Osteoblast (primary cell): ENCODE measurements around the gene ASTE1. TPM values are rescaled to one million over a fixed set of nuclear protein-coding genes. Genes with fewer than 3 reads are reported as not detected.

Source experiments
- DNase-seq: peaks from one replicate; pipeline ENCODE4 v3.0.0; 2011; ENCODE audit warnings: low spot score, mixed read lengths; ENCODE audit not compliant: insufficient read length; ENCODE audit errors: missing footprints
- H2AFZ ChIP-seq: 2 replicates; pipeline ENCODE4 v1.6.0; 2011; ENCODE audit warnings: mild to moderate bottlenecking, low read length
- H3K27ac ChIP-seq: 2 replicates; pipeline ENCODE4 v1.5.1; 2011; ENCODE audit warnings: mild to moderate bottlenecking, low read depth, low read length, moderate library complexity
- H3K27me3 ChIP-seq: 2 replicates; pipeline ENCODE4 v1.6.0; 2012; ENCODE audit warnings: mild to moderate bottlenecking, control low read depth, inconsistent platforms, low read length, moderate library complexity; ENCODE audit not compliant: insufficient read depth
- H3K36me3 ChIP-seq: 2 replicates; pipeline ENCODE4 v1.5.1; 2011; ENCODE audit warnings: mild to moderate bottlenecking, low read length, control low read depth, moderate library complexity; ENCODE audit not compliant: insufficient read depth
- H3K4me1 ChIP-seq: 2 replicates; pipeline ENCODE4 v1.5.1; 2011; ENCODE audit warnings: mild to moderate bottlenecking, low read length, control low read depth, moderate library complexity; ENCODE audit not compliant: insufficient read depth
- H3K4me2 ChIP-seq: 2 replicates; pipeline ENCODE4 v1.6.0; 2011; ENCODE audit warnings: mild to moderate bottlenecking, low read length; ENCODE audit not compliant: insufficient read depth
- H3K4me3 ChIP-seq: fragments of 200-600 bp; sonication (generic); 3 replicates; pipeline ENCODE4 v1.5.1; 2012; ENCODE audit warnings: mild to moderate bottlenecking, low read length, inconsistent platforms; ENCODE audit not compliant: insufficient read depth
- H3K79me2 ChIP-seq: 2 replicates; pipeline ENCODE4 v1.6.0; 2012; ENCODE audit warnings: mild to moderate bottlenecking, low read length, control low read depth, inconsistent platforms; ENCODE audit not compliant: insufficient read depth
- H3K9me3 ChIP-seq: 2 replicates; pipeline ENCODE4 v1.5.1; 2011; ENCODE audit warnings: low read depth, low read length, control low read depth
- H4K20me1 ChIP-seq: 2 replicates; pipeline ENCODE4 v1.6.0; 2012; ENCODE audit warnings: mild to moderate bottlenecking, low read length, control low read depth; ENCODE audit not compliant: insufficient read depth
- total RNA-seq: library from RNA; depleted of rRNA; stranded (reverse); fragments of >200 nt; gene quantifications from 2 replicates; pipeline ENCODE4 v1.2.3, GENCODE V29; 2012
- TF ChIP-seq, protein P1 (sequence below): IDR thresholded peaks from 2 replicates; pipeline ENCODE4 v1.5.1; 2011; ENCODE audit warnings: mild to moderate bottlenecking, low read depth, low read length, moderate library complexity; ENCODE audit errors: extremely low read depth

ASTE1 gene
- total RNA-seq, 1 donor, result 9.8 TPM

DNA sequence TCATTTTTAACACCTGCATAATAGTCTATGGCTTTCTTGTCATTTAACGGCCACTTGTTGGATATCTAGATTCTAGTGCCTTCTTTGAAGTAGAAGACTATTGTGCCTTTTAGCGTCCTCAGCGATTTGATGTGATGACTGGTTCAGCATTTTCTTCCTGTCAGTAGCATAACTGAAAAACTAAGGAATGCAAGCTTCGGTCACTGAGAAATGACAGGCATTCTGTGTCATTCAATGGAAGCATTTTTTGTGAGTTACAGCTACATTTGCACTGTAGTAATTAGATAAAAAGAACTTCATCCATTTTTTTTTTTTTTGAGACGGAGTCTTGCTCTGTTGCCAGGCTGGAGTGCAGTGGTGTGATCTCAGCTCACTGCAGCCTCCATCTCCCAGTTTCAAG is 10.4 kb upstream of the ASTE1 start:
- Histone ChIP-seq H3K4me3 (no peak overlapping the region), H3K36me3 (no peaks in the 10 kb centered on the region), H3K9me3 (no peaks in the 10 kb centered on the region), H4K20me1 (no peaks in the 10 kb centered on the region), H3K79me2 (no peaks in the 10 kb centered on the region), H2AFZ (no peak overlapping the region), H3K27me3 (no peaks in the 10 kb centered on the region), H3K27ac (peak overlapping the region; percentile 40), H3K4me1 (peaks cover 14% of the 10 kb centered on the region), H3K4me2 (peak overlapping the region; percentile 28)
- TF ChIP-seq, protein P1, sequence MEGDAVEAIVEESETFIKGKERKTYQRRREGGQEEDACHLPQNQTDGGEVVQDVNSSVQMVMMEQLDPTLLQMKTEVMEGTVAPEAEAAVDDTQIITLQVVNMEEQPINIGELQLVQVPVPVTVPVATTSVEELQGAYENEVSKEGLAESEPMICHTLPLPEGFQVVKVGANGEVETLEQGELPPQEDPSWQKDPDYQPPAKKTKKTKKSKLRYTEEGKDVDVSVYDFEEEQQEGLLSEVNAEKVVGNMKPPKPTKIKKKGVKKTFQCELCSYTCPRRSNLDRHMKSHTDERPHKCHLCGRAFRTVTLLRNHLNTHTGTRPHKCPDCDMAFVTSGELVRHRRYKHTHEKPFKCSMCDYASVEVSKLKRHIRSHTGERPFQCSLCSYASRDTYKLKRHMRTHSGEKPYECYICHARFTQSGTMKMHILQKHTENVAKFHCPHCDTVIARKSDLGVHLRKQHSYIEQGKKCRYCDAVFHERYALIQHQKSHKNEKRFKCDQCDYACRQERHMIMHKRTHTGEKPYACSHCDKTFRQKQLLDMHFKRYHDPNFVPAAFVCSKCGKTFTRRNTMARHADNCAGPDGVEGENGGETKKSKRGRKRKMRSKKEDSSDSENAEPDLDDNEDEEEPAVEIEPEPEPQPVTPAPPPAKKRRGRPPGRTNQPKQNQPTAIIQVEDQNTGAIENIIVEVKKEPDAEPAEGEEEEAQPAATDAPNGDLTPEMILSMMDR, result no peak
- DNase-seq, result no peak

DNA sequence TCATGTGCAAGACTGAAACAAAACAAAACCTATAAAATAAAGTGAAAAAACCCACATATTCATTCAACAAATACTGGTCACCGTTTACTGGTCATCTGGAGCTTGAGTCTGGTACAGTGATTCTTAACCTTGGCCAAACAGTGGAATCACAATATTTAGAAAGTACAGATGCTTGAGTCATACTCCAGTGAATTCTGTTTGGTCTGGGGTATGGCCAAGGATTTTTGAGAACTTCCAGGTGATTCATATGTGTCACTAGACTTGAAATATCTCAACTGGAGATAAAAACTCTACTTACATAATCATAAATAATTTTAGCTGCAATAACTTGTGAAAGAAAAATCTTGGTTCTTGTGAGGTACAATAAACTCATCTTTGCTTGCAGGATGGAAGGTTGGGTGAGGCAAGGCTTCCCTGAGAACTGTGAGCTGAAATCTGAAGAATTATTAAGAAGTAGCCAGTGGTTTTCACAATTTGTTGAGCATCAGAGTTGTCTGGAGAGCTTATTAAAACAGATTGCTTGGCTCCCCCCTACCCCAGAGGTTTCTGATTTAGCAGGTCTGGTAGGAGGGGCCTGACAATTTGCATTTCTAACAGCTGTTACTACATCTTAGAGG is 9.7 kb upstream of the ASTE1 start:
- TF ChIP-seq, protein P1, result no peak
- Histone ChIP-seq H3K27me3 (no peaks in the 10 kb centered on the region), H3K9me3 (no peaks in the 10 kb centered on the region), H2AFZ (no peak overlapping the region), H3K79me2 (no peaks in the 10 kb centered on the region), H4K20me1 (no peaks in the 10 kb centered on the region), H3K4me3 (no peak overlapping the region), H3K27ac (peak overlapping the region; percentile 40), H3K36me3 (no peaks in the 10 kb centered on the region), H3K4me2 (peak overlapping the region; percentile 44), H3K4me1 (peaks cover 14% of the 10 kb centered on the region)
- peak; percentile 77 for DNase-seq

DNA sequence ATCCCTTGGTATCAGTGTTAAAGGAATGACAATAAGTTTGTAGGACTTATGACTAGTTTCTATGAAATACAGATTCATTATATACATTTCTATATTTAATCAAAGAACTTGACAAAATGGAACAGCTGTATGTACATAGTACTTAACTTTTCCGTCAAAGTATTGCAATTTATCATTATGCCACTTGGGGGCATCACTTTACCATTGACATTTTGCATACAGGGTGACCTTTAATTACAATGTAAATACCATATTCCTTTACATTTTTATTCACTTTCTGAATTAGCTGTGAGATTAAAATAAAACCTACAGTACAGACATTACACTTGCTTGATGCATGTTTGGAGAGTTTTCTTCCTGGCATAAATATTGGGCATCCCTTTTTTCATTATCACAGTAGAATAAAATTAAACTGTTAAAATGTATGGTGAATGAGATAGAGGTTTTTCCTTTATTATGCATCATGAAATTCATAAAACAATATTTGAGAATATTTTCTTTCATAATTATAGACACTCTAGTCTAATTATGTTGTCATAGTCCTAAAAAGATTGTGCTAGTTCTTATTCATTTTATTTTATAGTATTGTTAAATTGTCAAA is 7.0 kb upstream of the ASTE1 start:
- no peak overlapping the region for H3K4me2 ChIP-seq
- TF ChIP-seq, protein P1, result peak; percentile 62
- H3K4me3 ChIP-seq, result no peak overlapping the region
- H4K20me1 ChIP-seq, result no peaks in the 10 kb centered on the region
- H3K27ac ChIP-seq, result no peak overlapping the region
- H3K4me1 ChIP-seq, result peaks cover 14% of the 10 kb centered on the region
- DNase-seq, result peak; percentile 65
- no peaks in the 10 kb centered on the region for H3K36me3 ChIP-seq
- no peaks in the 10 kb centered on the region for H3K9me3 ChIP-seq
- no peak overlapping the region for H2AFZ ChIP-seq
- no peaks in the 10 kb centered on the region for H3K79me2 ChIP-seq
- no peaks in the 10 kb centered on the region for H3K27me3 ChIP-seq

DNA sequence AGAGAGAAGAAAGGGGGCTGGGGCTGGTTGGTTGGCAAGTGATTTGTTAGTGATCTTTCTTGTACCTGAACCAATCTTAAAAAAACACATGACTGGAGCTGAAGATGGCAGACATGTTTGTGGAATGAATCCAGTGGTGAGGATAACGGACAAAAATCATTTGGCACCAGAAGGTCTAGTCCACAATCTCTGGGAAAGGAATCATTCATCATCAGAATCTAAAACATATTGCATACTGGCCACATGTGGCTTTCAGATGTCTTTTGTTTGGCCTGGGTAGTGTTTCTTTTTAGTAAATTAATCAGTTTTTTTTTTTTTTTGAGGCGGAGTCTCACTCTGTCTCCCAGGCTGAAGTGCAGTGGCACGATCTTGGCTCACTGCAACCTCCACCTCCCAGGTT is 5.0 kb upstream of the ASTE1 start:
- Histone ChIP-seq H3K4me1 (peaks cover 17% of the 10 kb centered on the region), H3K4me2 (no peak overlapping the region), H2AFZ (no peak overlapping the region), H3K27ac (no peak overlapping the region), H3K36me3 (no peaks in the 10 kb centered on the region), H3K79me2 (peaks cover 6% of the 10 kb centered on the region), H3K9me3 (no peaks in the 10 kb centered on the region), H4K20me1 (no peaks in the 10 kb centered on the region), H3K27me3 (no peaks in the 10 kb centered on the region), H3K4me3 (no peak overlapping the region)
- TF ChIP-seq, protein P1, result no peak
- no peak for DNase-seq
